GM19463 (cell line): ENCODE data around the gene MSH5.
"Not testable (repeated sequence)": the region's sequence is repeated elsewhere in the genome, so short reads cannot be mapped to it uniquely, and the experiment has no call there.

Experiments
- ATAC-seq: cut with Tn5 transposase; IDR thresholded peaks from one replicate; pipeline ENCODE4 v1.9.1; 2021; ENCODE audit warnings: mild to moderate bottlenecking, moderate library complexity; ENCODE audit not compliant: unreplicated experiment

MSH5 gene

GRCh38 chr6:31796993-31797385 lies 57.2 kb downstream of the MSH5 start:
- no peak for ATAC-seq

- ATAC-seq = no peak
Measured at GRCh38 chr6:31797588-31797987, 57.8 kb downstream of the MSH5 start.

GRCh38 chr6:31799781-31800180 lies 60.0 kb downstream of the MSH5 start:
- no peak for ATAC-seq

- not testable (repeated sequence) for ATAC-seq
Measured at GRCh38 chr6:31801031-31801927, 61.5 kb downstream of the MSH5 start.

- no peak for ATAC-seq
Measured at GRCh38 chr6:31805939-31806469, 66.2 kb downstream of the MSH5 start.

- ATAC-seq = peak; percentile 94
Measured at GRCh38 chr6:31806470-31807272, 66.9 kb downstream of the MSH5 start, which contains the start of gene LSM2. Gene LSM2, minus strand, starts transcription at chr6:31806966. Its CDS starts 209 bp downstream, at chr6:31806757.

GRCh38 chr6:31808599-31808998 lies 68.8 kb downstream of the MSH5 start:
- not testable (repeated sequence) for ATAC-seq

GRCh38 chr6:31811645-31812044 lies 71.8 kb downstream of the MSH5 start:
- ATAC-seq = no peak
